HepG2 (cell line): Measurements from ENCODE around the gene ST8SIA2.

ENCODE experiments used
- EZH2 ChIP-seq: conservative IDR thresholded peaks from 2 replicates; pipeline ENCODE4 v1.6.1; 2012; ENCODE audit warnings: mild to moderate bottlenecking, low read depth, low read length, moderate library complexity
- KLF6 ChIP-seq: IDR thresholded peaks from 2 replicates; pipeline ENCODE4 v1.8.0; 2016; ENCODE audit warnings: missing biosample characterization, missing genetic modification reagents
- SIN3A ChIP-seq: IDR thresholded peaks from 2 replicates; pipeline ENCODE4 v1.6.1; 2011; ENCODE audit warnings: low read depth, mild to moderate bottlenecking, control low read depth, low read length, borderline replicate concordance
- ZNF232 ChIP-seq: sonication (generic); formaldehyde crosslinking; IDR thresholded peaks from 2 replicates; pipeline ENCODE4 v1.4.0; 2020; ENCODE audit warnings: missing genetic modification reagents, borderline replicate concordance
- ZNF496 ChIP-seq: sonication (generic); formaldehyde crosslinking; IDR thresholded peaks from 2 replicates; pipeline ENCODE4 v1.8.1; 2023; ENCODE audit warnings: mild to moderate bottlenecking, moderate library complexity, missing genetic modification reagents; ENCODE audit not compliant: insufficient replicate concordance
- ZNF737 ChIP-seq: sonication (generic); formaldehyde crosslinking; IDR thresholded peaks from 2 replicates; pipeline ENCODE4 v1.5.0; 2020; ENCODE audit warnings: missing genetic modification reagents, mild to moderate bottlenecking, borderline replicate concordance
- ZSCAN25 ChIP-seq: sonication (generic); formaldehyde crosslinking; IDR thresholded peaks from 2 replicates; pipeline ENCODE4 v1.8.0; 2022; ENCODE audit warnings: mild to moderate bottlenecking, missing genetic modification reagents
- TF ChIP-seq, protein P1 (sequence below): sonication (generic); formaldehyde crosslinking; IDR thresholded peaks from 2 replicates; pipeline ENCODE4 v1.4.0; 2020; ENCODE audit warnings: mild to moderate bottlenecking, missing genetic modification reagents

DNA sequence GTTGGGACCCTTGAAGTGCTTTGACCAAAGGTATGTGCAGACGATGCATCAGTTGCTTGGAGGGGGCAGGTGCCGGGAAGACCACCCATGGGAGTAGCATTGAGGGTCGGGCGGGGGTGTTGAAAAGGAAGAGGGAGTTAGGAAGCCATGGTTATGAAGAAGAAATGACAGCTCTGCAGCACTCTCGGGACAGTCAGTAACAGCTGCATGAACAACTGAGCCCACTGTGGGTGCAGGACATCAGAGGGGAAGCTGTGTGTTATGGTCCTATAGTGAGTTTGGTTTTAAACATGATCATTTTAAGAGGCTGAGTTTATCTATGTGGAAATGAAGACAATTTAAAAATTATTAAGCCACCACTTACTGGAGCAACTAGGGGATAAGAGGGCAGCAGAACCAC is 17.6 kb downstream of the ST8SIA2 start:
- TF ChIP-seq EZH2 (no peak), ZSCAN25 (CRISPR knock-in tag) (no peak), SIN3A (no peak), ZNF232 (no peak), ZNF496 (CRISPR knock-in tag) (no peak), ZNF737 (CRISPR knock-in tag) (no peak), KLF6 (CRISPR knock-in tag) (no peak)
- TF ChIP-seq, protein P1, sequence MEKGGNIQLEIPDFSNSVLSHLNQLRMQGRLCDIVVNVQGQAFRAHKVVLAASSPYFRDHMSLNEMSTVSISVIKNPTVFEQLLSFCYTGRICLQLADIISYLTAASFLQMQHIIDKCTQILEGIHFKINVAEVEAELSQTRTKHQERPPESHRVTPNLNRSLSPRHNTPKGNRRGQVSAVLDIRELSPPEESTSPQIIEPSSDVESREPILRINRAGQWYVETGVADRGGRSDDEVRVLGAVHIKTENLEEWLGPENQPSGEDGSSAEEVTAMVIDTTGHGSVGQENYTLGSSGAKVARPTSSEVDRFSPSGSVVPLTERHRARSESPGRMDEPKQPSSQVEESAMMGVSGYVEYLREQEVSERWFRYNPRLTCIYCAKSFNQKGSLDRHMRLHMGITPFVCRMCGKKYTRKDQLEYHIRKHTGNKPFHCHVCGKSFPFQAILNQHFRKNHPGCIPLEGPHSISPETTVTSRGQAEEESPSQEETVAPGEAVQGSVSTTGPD = no peak
